Natural killer cell (primary cell): ENCODE measurements around the gene INSM1. TPM values are rescaled to one million over a fixed set of nuclear protein-coding genes. Genes with fewer than 3 reads are reported as not detected.

Experiments used
- ATAC-seq, 3 donors: fragments of 150-1000 bp in 2 of 3; fragments of 200-7000 bp in 1 of 3; cut with Tn5 transposase; 1 replicate in 1 of 3; 2 replicates in 2 of 3; pipeline ENCODE4 v1.10.0; 2021; ENCODE audit warnings: mild to moderate bottlenecking in 2 of 3, moderate library complexity in 2 of 3
- DNase-seq, 2 donors: peaks; one replicate each; pipeline versions ENCODE4 v3.0.0 to v3.0.0-alpha.2; 2013 to 2021; ENCODE audit warnings: mixed read lengths in 1 of 2
- H3K27ac ChIP-seq: one replicate; pipeline ENCODE4 v1.5.1; 2013; ENCODE audit warnings: mild to moderate bottlenecking, low read length
- H3K27me3 ChIP-seq: one replicate; pipeline ENCODE4 v1.6.1; 2013; ENCODE audit warnings: low read length; ENCODE audit not compliant: control insufficient read depth, insufficient read depth
- H3K36me3 ChIP-seq: one replicate; pipeline ENCODE4 v1.6.1; 2013; ENCODE audit warnings: low read length; ENCODE audit not compliant: control insufficient read depth, insufficient read depth
- H3K4me1 ChIP-seq: one replicate; pipeline ENCODE4 v1.6.1; 2013; ENCODE audit warnings: low read length; ENCODE audit not compliant: control insufficient read depth, insufficient read depth
- H3K4me3 ChIP-seq: one replicate; pipeline ENCODE4 v1.5.1; 2013; ENCODE audit warnings: low read length
- H3K9me3 ChIP-seq: one replicate; pipeline ENCODE4 v1.6.1; 2013; ENCODE audit warnings: low read length; ENCODE audit not compliant: control insufficient read depth, insufficient read depth
- H3K27ac Mint-ChIP-seq, 2 donors: one replicate each; pipeline ENCODE4 v1.8.0; 2022; ENCODE audit warnings: mild to moderate bottlenecking in 2 of 2, mixed read lengths in 2 of 2, moderate library complexity in 1 of 2
- H3K27me3 Mint-ChIP-seq, 2 donors: one replicate each; pipeline ENCODE4 v1.8.0; 2022; ENCODE audit warnings: low read depth in 2 of 2, mixed read lengths in 2 of 2
- H3K36me3 Mint-ChIP-seq: one replicate; pipeline ENCODE4 v1.8.0; 2022; ENCODE audit warnings: mixed read lengths
- H3K4me1 Mint-ChIP-seq, 2 donors: one replicate each; pipeline ENCODE4 v1.8.0; 2022; ENCODE audit warnings: mixed read lengths in 2 of 2
- H3K4me3 Mint-ChIP-seq: one replicate; pipeline ENCODE4 v1.8.0; 2022; ENCODE audit warnings: mild to moderate bottlenecking, moderate library complexity, mixed read lengths
- H3K9me3 Mint-ChIP-seq, 2 donors: one replicate each; pipeline ENCODE4 v1.8.0; 2022; ENCODE audit warnings: mixed read lengths in 2 of 2
- WGBS: methylation state at CpG from one replicate; pipeline ENCODE4 v1.1.7; 2013; ENCODE audit warnings: missing lambda C conversion rate; ENCODE audit not compliant: insufficient coverage; 5-methylcytosine and 5-hydroxymethylcytosine counted together
- intact Hi-C: fragments of 100-400 bp; cut with micrococcal nuclease; formaldehyde crosslinking; loops from one replicate; pipeline ENCODE4 v1.14.2; 2022
- total RNA-seq, 4 donors: library from RNA; stranded (reverse); fragments of 120-200 nt in 1 of 4; gene quantifications; one replicate each; pipeline versions ENCODE4 v1.2.3 to v1.2.4, GENCODE V29; 2013 to 2022
- TF ChIP-seq, protein P1 (sequence below): fragments of 200-600 bp; IDR thresholded peaks from one replicate; pipeline ENCODE4 v1.8.0; 2022; ENCODE audit warnings: antibody characterized with exemption

Gene INSM1
- total RNA-seq, 3 donors from 2014 or later (not counting 1 experiment from before 2014, with no cell fraction given): not detected

DNA sequence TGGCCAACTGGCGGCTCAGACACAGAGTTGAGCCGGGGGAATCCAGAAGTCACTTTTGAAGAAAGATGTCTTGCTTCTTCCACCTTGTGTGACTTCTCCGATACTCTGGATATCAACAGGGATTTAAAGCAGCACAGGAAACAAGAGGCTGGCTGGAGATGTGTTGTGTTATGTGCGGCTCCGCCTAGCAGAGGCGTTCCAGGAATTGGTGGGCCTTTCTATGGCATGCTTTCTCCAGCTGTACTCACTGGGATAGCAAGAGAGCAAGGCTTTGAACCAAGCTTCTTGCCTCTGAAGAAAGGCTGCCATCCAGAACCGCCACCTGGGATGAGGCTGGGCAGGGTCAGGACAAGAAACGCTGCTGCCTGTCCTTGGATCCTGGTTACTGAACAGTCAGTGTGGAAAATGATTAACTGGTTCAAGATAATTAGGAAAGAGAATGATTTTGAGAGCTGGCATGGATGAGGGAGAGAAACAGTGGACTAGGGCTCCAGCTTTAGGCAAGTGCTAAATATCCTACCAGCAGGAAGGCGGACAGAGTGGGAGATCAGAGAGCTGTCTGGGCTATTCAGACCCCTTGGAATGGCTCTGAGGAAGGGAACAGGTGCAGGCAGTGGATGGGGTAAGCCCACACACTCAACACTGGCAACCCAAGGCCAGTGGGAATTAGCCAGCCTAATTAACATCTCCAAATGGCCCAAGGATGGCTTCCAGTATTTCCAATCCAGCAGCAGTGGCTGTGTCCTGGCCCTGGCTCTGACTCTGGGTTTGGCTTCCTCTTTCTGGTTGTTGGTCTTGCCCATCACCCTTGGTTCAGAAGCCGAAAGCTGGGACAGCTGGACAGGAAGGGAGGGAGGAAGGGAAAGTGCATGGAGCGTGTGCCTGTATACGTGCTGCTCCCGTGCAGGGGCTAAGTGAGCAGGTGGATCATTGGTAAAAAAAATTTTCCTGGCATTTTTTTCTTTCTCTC, 31.9 kb downstream of the INSM1 start:
- TF ChIP-seq, protein P1, sequence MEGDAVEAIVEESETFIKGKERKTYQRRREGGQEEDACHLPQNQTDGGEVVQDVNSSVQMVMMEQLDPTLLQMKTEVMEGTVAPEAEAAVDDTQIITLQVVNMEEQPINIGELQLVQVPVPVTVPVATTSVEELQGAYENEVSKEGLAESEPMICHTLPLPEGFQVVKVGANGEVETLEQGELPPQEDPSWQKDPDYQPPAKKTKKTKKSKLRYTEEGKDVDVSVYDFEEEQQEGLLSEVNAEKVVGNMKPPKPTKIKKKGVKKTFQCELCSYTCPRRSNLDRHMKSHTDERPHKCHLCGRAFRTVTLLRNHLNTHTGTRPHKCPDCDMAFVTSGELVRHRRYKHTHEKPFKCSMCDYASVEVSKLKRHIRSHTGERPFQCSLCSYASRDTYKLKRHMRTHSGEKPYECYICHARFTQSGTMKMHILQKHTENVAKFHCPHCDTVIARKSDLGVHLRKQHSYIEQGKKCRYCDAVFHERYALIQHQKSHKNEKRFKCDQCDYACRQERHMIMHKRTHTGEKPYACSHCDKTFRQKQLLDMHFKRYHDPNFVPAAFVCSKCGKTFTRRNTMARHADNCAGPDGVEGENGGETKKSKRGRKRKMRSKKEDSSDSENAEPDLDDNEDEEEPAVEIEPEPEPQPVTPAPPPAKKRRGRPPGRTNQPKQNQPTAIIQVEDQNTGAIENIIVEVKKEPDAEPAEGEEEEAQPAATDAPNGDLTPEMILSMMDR: no peak
- ATAC-seq: no peak
- H3K4me3 ChIP-seq: no peak overlapping the region
- H3K27me3 Mint-ChIP-seq: no peaks in the 10 kb centered on the region
- intact Hi-C loops: no loop called here
- no peak overlapping the region for H3K27ac Mint-ChIP-seq
- no peak for DNase-seq
- H3K9me3 ChIP-seq: no peaks in the 10 kb centered on the region
- 96% methylated on average over 12 of the region's 13 CpGs for WGBS
- H3K27ac ChIP-seq: no peak overlapping the region
- H3K36me3 ChIP-seq: peaks cover 3% of the 10 kb centered on the region
- no peaks in the 10 kb centered on the region for H3K9me3 Mint-ChIP-seq
- H3K36me3 Mint-ChIP-seq: no peaks in the 10 kb centered on the region
- H3K4me3 Mint-ChIP-seq: no peak overlapping the region
- no peaks in the 10 kb centered on the region for H3K4me1 Mint-ChIP-seq
- H3K27me3 ChIP-seq: no peaks in the 10 kb centered on the region
- H3K4me1 ChIP-seq: no peaks in the 10 kb centered on the region

DNA sequence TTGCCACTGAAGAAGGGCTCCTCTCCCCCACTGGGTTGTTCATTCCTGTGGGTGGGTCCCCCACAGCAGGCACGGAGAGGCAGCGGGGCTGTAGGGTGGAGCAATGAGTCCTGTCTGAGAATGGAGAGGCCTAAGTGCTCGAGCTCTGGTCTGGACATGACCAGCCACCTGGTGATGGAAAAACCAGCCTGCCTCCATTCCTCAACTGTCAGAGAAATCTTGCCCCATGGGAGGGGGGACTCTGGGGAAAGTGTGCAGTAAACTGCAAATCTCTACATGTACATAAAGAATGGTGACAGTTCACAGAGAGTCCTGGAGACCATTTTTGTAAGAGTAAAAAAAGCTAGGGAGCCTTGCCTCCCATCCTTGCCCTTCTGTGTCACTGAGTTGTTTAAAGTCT, 34.1 kb downstream of the INSM1 start:
- ATAC-seq (no peak), DNase-seq (no peak)
- Histone ChIP-seq H3K4me1 (no peaks in the 10 kb centered on the region), H3K27me3 (no peaks in the 10 kb centered on the region), H3K36me3 (no peaks in the 10 kb centered on the region), H3K4me3 (no peak overlapping the region), H3K9me3 (no peaks in the 10 kb centered on the region), H3K27ac (no peak overlapping the region)
- TF ChIP-seq, protein P1: no peak
- H3K4me3 Mint-ChIP-seq: no peak overlapping the region
- 100% methylated on average over 3 of the region's 3 CpGs for WGBS
- no peaks in the 10 kb centered on the region for H3K27me3 Mint-ChIP-seq
- no peak overlapping the region for H3K27ac Mint-ChIP-seq
- no peaks in the 10 kb centered on the region for H3K9me3 Mint-ChIP-seq
- no peaks in the 10 kb centered on the region for H3K4me1 Mint-ChIP-seq
- no peaks in the 10 kb centered on the region for H3K36me3 Mint-ChIP-seq
- intact Hi-C loops: no loop called here

DNA sequence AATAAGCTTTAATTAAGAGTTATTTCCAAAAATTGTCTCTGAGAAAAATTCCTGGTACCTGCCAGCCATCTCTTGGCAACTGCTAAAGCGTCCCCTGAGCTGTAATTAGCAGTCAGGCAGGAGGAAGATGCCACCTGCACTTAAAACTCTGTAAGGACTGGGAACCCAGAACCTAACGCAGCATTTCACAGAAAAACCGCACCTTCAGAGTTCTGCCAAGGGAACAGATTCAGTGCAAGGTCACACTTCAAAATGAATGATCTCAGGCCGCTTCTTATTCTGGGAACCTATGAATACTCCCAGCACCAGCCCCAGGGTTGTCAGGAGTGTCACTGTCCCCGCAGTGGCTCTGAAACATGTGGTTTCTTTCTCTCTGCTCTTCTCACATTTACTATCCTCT, 36.7 kb downstream of the INSM1 start:
- intact Hi-C loops: no loop called here
- DNase-seq (no peak), ATAC-seq (no peak)
- Mint-ChIP-seq H3K4me1 (no peaks in the 10 kb centered on the region), H3K27ac (no peak overlapping the region), H3K4me3 (no peak overlapping the region), H3K27me3 (no peaks in the 10 kb centered on the region), H3K36me3 (no peaks in the 10 kb centered on the region), H3K9me3 (no peaks in the 10 kb centered on the region)
- H3K4me1 ChIP-seq: no peaks in the 10 kb centered on the region
- no peak overlapping the region for H3K4me3 ChIP-seq
- TF ChIP-seq, protein P1: no peak
- H3K9me3 ChIP-seq: no peaks in the 10 kb centered on the region
- WGBS: 95% methylated on average over 5 of the region's 5 CpGs
- H3K36me3 ChIP-seq: no peaks in the 10 kb centered on the region
- H3K27me3 ChIP-seq: no peaks in the 10 kb centered on the region
- H3K27ac ChIP-seq: no peak overlapping the region
